ENCODE data around the gene ANKRD55.
A peak's percentile ranks its signal among the peaks of the same experiment; 100 is the strongest.

ANKRD55 gene

DNA sequence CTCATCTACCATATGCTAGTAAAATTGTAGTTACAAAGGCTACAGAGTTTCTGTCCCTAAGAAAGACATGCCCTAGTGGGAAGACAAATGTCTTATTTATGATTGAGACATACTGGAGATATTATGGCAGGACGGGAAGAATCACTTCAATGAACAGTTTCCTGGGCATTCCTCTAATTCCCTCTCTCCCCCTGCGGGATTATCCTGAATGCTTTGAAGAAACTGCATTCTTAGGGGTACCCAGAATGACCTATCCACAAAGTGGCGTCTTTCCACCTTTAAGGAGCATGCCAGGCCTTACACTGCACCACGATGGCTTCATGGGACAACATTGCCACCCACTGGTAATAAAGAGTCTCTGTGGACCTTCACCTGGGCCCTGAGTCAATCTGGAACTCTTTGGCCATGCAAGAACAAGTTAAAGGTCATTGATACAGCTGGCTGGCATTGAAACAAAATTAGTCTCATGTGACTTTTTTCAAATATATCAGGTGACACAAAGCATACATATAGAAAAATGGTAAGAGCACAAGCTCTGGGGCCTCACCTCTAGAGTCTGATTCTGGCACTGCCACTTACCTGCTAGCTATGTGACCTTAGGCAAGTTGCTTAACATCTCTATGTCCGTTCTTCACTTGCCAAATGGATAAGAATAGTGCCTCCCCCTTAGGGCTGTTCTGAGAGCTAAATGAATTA, 32.0 kb downstream of the ANKRD55 start:
- TF ChIP-seq ZNF384 (IDR thresholded peaks at IDR 0.05) (0 out of 2 replicates have a peak, but pooled peaks have one; percentile 40), FOXA1 (IDR thresholded peaks at IDR 0.05) (no peak)
- CTCF ChIA-PET: interaction anchor here (0.8 to 2.6 kb wide), 3 partner anchors 78 to 266 kb away, joined by 3 to 24 read pairs (median 3); no protein-coding TSS in a partner anchor
- POLR2A ChIA-PET: no interaction called here
- DNase-seq (ENCODE audit: extremely low spot score): peak; percentile 65

DNA sequence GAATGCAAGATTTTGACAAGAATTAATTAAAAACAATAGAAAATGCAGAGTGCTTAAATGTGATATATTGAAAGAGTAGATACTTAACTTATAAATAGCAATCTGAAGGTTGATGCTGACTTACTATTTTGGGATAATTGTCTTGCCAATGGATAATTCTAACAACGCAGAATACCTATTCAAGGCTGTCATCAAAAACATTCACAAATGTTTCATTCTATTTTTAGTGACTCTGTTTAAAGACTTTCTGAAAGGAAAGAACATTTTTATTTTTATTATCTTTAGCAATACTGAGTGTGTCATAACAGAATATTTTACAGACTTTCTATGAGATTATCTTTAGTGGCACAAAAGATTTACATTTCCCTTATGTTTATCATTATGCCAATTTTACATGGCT, 38.1 kb downstream of the ANKRD55 start:
- no peak for DNase-seq (ENCODE audit: extremely low spot score)
- ChIA-PET POLR2A (no interaction called here), CTCF (interaction anchor here (0.6 kb wide), 1 partner anchor 71 kb away, joined by 3 read pairs; no protein-coding TSS in a partner anchor)
- no peak for TF ChIP-seq FOXM1 (IDR thresholded peaks at IDR 0.05; ENCODE audit: borderline replicate concordance)
- no peak for TF ChIP-seq FOXA1 (IDR thresholded peaks at IDR 0.05)
- no peak for TF ChIP-seq TARDBP (IDR thresholded peaks at IDR 0.05)
- no peak for TF ChIP-seq CTBP1 (IDR thresholded peaks at IDR 0.05; ENCODE audit: borderline replicate concordance)
- no peak for TF ChIP-seq SP1 (IDR thresholded peaks at IDR 0.05)
- no peak for TF ChIP-seq SUZ12 (IDR thresholded peaks at IDR 0.05)
- TF ChIP-seq BHLHE40 (IDR thresholded peaks at IDR 0.05; ENCODE audit: borderline replicate concordance): no peak
- no peak for TF ChIP-seq L3MBTL2 (conservative IDR thresholded peaks at IDR 0.05)
- no peak for TF ChIP-seq LEF1 (IDR thresholded peaks at IDR 0.05; ENCODE audit: borderline replicate concordance)
- no peak for TF ChIP-seq HDGF (IDR thresholded peaks at IDR 0.05; ENCODE audit: borderline replicate concordance)
- TF ChIP-seq ZNF384 (IDR thresholded peaks at IDR 0.05): no peak
- no peak for TF ChIP-seq FOXK2 (IDR thresholded peaks at IDR 0.05)
- TF ChIP-seq ELF4 (IDR thresholded peaks at IDR 0.05): no peak
- TF ChIP-seq NFRKB (IDR thresholded peaks at IDR 0.05): no peak
- TF ChIP-seq, protein P1, sequence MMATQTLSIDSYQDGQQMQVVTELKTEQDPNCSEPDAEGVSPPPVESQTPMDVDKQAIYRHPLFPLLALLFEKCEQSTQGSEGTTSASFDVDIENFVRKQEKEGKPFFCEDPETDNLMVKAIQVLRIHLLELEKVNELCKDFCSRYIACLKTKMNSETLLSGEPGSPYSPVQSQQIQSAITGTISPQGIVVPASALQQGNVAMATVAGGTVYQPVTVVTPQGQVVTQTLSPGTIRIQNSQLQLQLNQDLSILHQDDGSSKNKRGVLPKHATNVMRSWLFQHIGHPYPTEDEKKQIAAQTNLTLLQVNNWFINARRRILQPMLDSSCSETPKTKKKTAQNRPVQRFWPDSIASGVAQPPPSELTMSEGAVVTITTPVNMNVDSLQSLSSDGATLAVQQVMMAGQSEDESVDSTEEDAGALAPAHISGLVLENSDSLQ (IDR thresholded peaks at IDR 0.05): no peak

DNA sequence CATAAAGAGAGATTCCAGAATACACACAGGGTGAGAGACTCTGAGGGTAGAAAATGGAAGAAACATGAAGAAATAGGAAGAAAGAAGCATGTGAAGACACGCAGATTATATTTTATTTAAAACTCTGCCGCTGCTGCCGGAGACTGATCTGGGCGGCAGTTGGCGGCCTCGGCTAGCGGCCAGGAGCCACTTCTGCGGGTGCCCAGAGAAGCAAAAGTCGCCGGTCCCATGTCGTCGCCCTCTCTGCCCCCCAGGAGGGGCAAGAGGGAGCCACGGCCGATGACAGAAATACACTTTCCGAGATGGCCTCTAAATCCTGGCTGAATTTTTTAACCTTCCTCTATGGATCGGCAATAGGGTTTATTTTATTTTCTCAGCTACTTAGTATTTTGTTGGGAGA, 40.9 kb downstream of the ANKRD55 start:
- DNase-seq (ENCODE audit: extremely low spot score): no peak
- CTCF ChIA-PET: no interaction called here
- no peak for TF ChIP-seq CTBP1 (IDR thresholded peaks at IDR 0.05; ENCODE audit: borderline replicate concordance)
- TF ChIP-seq TARDBP (IDR thresholded peaks at IDR 0.05): no peak
- TF ChIP-seq BHLHE40 (IDR thresholded peaks at IDR 0.05; ENCODE audit: borderline replicate concordance): no peak
- TF ChIP-seq, protein P1 (IDR thresholded peaks at IDR 0.05): no peak
- no peak for TF ChIP-seq SP1 (IDR thresholded peaks at IDR 0.05)
- no peak for TF ChIP-seq HDGF (IDR thresholded peaks at IDR 0.05; ENCODE audit: borderline replicate concordance)
- no peak for TF ChIP-seq FOXK2 (IDR thresholded peaks at IDR 0.05)
- no peak for TF ChIP-seq FOXA1 (IDR thresholded peaks at IDR 0.05)
- TF ChIP-seq L3MBTL2 (conservative IDR thresholded peaks at IDR 0.05): no peak
- TF ChIP-seq LEF1 (IDR thresholded peaks at IDR 0.05; ENCODE audit: borderline replicate concordance): no peak
- TF ChIP-seq NFRKB (IDR thresholded peaks at IDR 0.05): no peak
- no peak for TF ChIP-seq ELF4 (IDR thresholded peaks at IDR 0.05)
- no peak for TF ChIP-seq SUZ12 (IDR thresholded peaks at IDR 0.05)
- POLR2A ChIA-PET: no interaction called here

DNA sequence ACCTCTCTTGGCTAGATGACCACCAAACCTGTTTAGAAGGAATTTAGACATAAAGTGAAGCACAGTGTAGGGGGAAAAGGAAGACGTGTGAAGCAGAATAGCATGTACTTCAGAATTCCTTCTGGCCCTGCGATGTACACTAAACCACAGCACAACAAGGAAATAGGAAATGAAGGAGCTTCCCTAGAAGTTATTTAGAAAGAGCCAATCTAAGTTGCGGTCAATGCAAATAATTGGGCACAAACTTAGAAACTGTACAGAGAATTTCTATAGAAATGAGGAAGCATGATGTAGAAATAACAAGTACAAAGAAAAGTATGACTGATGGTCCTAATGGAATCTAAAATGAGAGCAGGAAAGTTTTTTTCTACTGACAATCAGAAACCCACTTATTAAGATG, 41.5 kb downstream of the ANKRD55 start:
- CTCF ChIA-PET: no interaction called here
- no peak for DNase-seq (ENCODE audit: extremely low spot score)
- POLR2A ChIA-PET: no interaction called here

DNA sequence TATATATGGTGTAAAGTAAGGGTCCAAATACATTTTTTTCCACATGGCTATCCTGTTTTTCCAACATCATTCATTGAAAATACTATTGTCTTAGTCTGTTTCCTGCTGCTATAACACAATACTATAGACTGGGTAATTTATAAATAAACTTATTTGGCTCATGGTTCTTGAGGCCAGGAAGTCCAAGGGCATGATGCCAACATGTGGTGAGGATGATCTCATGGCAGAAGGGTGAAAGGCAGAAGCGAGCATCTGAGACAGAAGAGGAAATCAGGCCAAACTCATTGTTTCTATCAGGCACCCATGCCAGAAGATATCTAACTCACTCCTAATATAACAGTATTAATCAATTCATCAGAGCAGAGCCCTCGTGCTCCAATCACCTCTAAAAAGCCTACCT, 42.6 kb downstream of the ANKRD55 start:
- TF ChIP-seq SP1 (IDR thresholded peaks at IDR 0.05) (no peak), LEF1 (IDR thresholded peaks at IDR 0.05; ENCODE audit: borderline replicate concordance) (no peak), SUZ12 (IDR thresholded peaks at IDR 0.05) (no peak), CTBP1 (IDR thresholded peaks at IDR 0.05; ENCODE audit: borderline replicate concordance) (no peak), FOXA1 (IDR thresholded peaks at IDR 0.05) (no peak), FOXM1 (IDR thresholded peaks at IDR 0.05; ENCODE audit: borderline replicate concordance) (no peak), BHLHE40 (IDR thresholded peaks at IDR 0.05; ENCODE audit: borderline replicate concordance) (no peak), FOXK2 (IDR thresholded peaks at IDR 0.05) (no peak)
- TF ChIP-seq, protein P1 (IDR thresholded peaks at IDR 0.05): no peak
- ChIA-PET CTCF (no interaction called here), POLR2A (no interaction called here)
- DNase-seq (ENCODE audit: extremely low spot score): no peak

More for the DNA sequence above, 41.5 kb downstream of the ANKRD55 start:
- no peak for TF ChIP-seq ARNT (IDR thresholded peaks at IDR 0.05)
- no peak for TF ChIP-seq L3MBTL2 (conservative IDR thresholded peaks at IDR 0.05)
- TF ChIP-seq ELF4 (IDR thresholded peaks at IDR 0.05): no peak
- no peak for TF ChIP-seq FOXM1 (IDR thresholded peaks at IDR 0.05; ENCODE audit: borderline replicate concordance)
- no peak for TF ChIP-seq ZNF384 (IDR thresholded peaks at IDR 0.05)
- no peak for TF ChIP-seq SUZ12 (IDR thresholded peaks at IDR 0.05)
- TF ChIP-seq SP1 (IDR thresholded peaks at IDR 0.05): no peak
- TF ChIP-seq HDGF (IDR thresholded peaks at IDR 0.05; ENCODE audit: borderline replicate concordance): no peak
- TF ChIP-seq, protein P1 (IDR thresholded peaks at IDR 0.05): no peak
- no peak for TF ChIP-seq LEF1 (IDR thresholded peaks at IDR 0.05; ENCODE audit: borderline replicate concordance)
- TF ChIP-seq TARDBP (IDR thresholded peaks at IDR 0.05): no peak
- TF ChIP-seq NFRKB (IDR thresholded peaks at IDR 0.05): no peak
- TF ChIP-seq FOXA1 (IDR thresholded peaks at IDR 0.05): no peak
- TF ChIP-seq BHLHE40 (IDR thresholded peaks at IDR 0.05; ENCODE audit: borderline replicate concordance): no peak
- TF ChIP-seq FOXK2 (IDR thresholded peaks at IDR 0.05): no peak
- no peak for TF ChIP-seq CTBP1 (IDR thresholded peaks at IDR 0.05; ENCODE audit: borderline replicate concordance)

Measured in HEK293T (cell line).